WERI-Rb-1 (cell line): Measurements from ENCODE around the gene ZNF785.

ENCODE experiments used
- DNase-seq: peaks from one replicate; pipeline ENCODE4 v3.0.0-alpha.2; 2020
- H3K27ac ChIP-seq: fragments of 250-450 bp; sonication (Bioruptor Pico); 2 replicates; pipeline ENCODE4 v1.5.1; 2020; ENCODE audit warnings: mild to moderate bottlenecking, moderate library complexity
- H3K27me3 ChIP-seq: fragments of 250-450 bp; sonication (Bioruptor Pico); 2 replicates; pipeline ENCODE4 v1.5.1; 2021; ENCODE audit warnings: mild to moderate bottlenecking, low read depth, moderate library complexity; ENCODE audit not compliant: insufficient read depth, severe bottlenecking
- H3K36me3 ChIP-seq: fragments of 250-450 bp; sonication (Bioruptor Pico); 2 replicates; pipeline ENCODE4 v1.5.1; 2020; ENCODE audit warnings: mild to moderate bottlenecking, moderate library complexity
- H3K4me3 ChIP-seq: 2 replicates; pipeline ENCODE4 v1.5.1; 2011; ENCODE audit warnings: low read depth, mild to moderate bottlenecking, control low read depth, low read length
- H3K9me3 ChIP-seq: fragments of 250-450 bp; sonication (Bioruptor Pico); 2 replicates; pipeline ENCODE4 v1.5.1; 2021; ENCODE audit warnings: mild to moderate bottlenecking, moderate library complexity; ENCODE audit not compliant: severe bottlenecking
- CTCF ChIP-seq: IDR thresholded peaks from 2 replicates; pipeline ENCODE4 v1.5.1; 2011; ENCODE audit warnings: low read depth, mild to moderate bottlenecking, control low read depth, inconsistent platforms, low read length

The ZNF785 gene

GRCh38 chr16:30605158-30605557 is 19.7 kb upstream of the ZNF785 start:
- H3K36me3 ChIP-seq: peaks cover 65% of the 10 kb centered on the region

GRCh38 chr16:30604316-30604947 is 18.9 kb upstream of the ZNF785 start:
- no peak for DNase-seq
- no peak for TF ChIP-seq CTCF
- no peak overlapping the region for H3K27ac ChIP-seq
- peaks cover 60% of the 10 kb centered on the region for H3K36me3 ChIP-seq
- no peaks in the 10 kb centered on the region for H3K27me3 ChIP-seq
- peaks cover 6% of the 10 kb centered on the region for H3K9me3 ChIP-seq
- H3K4me3 ChIP-seq: no peak overlapping the region

More at GRCh38 chr16:30605158-30605557, 19.7 kb upstream of the ZNF785 start:
- H3K9me3 ChIP-seq: peaks cover 6% of the 10 kb centered on the region
- no peak for DNase-seq
- no peaks in the 10 kb centered on the region for H3K27me3 ChIP-seq
- no peak overlapping the region for H3K27ac ChIP-seq
- no peak for TF ChIP-seq CTCF
- H3K4me3 ChIP-seq: no peak overlapping the region

- no peak for TF ChIP-seq CTCF
- peaks cover 60% of the 10 kb centered on the region for H3K36me3 ChIP-seq
- H3K9me3 ChIP-seq: peaks cover 6% of the 10 kb centered on the region
- no peak overlapping the region for H3K4me3 ChIP-seq
- H3K27me3 ChIP-seq: no peaks in the 10 kb centered on the region
- DNase-seq: no peak
- H3K27ac ChIP-seq: no peak overlapping the region
Measured at GRCh38 chr16:30603945-30604315, 18.4 kb upstream of the ZNF785 start.

GRCh38 chr16:30602616-30603277 is 17.2 kb upstream of the ZNF785 start:
- no peaks in the 10 kb centered on the region for H3K27me3 ChIP-seq
- DNase-seq: no peak
- H3K4me3 ChIP-seq: no peak overlapping the region
- peaks cover 50% of the 10 kb centered on the region for H3K36me3 ChIP-seq
- peaks cover 6% of the 10 kb centered on the region for H3K9me3 ChIP-seq
- H3K27ac ChIP-seq: no peak overlapping the region
- no peak for TF ChIP-seq CTCF

- Histone ChIP-seq H3K4me3 (no peak overlapping the region), H3K27ac (no peak overlapping the region), H3K9me3 (peaks cover 6% of the 10 kb centered on the region), H3K36me3 (peaks cover 42% of the 10 kb centered on the region), H3K27me3 (no peaks in the 10 kb centered on the region)
- no peak for TF ChIP-seq CTCF
- DNase-seq: no peak
Measured at GRCh38 chr16:30601966-30602365, 16.5 kb upstream of the ZNF785 start.
